ENCODE results near the gene ZNF185. TPM values are rescaled to one million over a fixed set of nuclear protein-coding genes. Genes with fewer than 3 reads are reported as not detected.

The ZNF185 gene
- polyA plus RNA-seq, 1 donor from 2014 or later: 2.8 TPM

GRCh38 chrX:152865232-152865920 lies 32.5 kb upstream of the ZNF185 start:
- Histone ChIP-seq H3K79me2 (replicated peaks; ENCODE audit: insufficient read depth, low read length) (no peaks in the 10 kb centered on the region), H3K36me3 (ENCODE audit: insufficient read depth, low read length) (no peaks in the 10 kb centered on the region), H3K9me3 (ENCODE audit: low read length) (no peaks in the 10 kb centered on the region), H3K27me3 (ENCODE audit: insufficient read depth, low read depth, low read length) (no peaks in the 10 kb centered on the region), H3K9ac (ENCODE audit: low read length) (no peak overlapping the region), H3K4me2 (ENCODE audit: low read length) (no peak overlapping the region), H4K20me1 (ENCODE audit: insufficient read depth) (no peaks in the 10 kb centered on the region), H2AFZ (ENCODE audit: low read depth, low read length) (no peak overlapping the region), H3K27ac (ENCODE audit: low read length) (no peak overlapping the region), H3K4me3 (ENCODE audit: low read length) (no peak overlapping the region), H3K9me2 (ENCODE audit: insufficient read depth, low read length) (no peaks in the 10 kb centered on the region), H3F3A (ENCODE audit: insufficient read depth, low read length, poor library complexity, severe bottlenecking) (no peaks in the 10 kb centered on the region)
- TF ChIP-seq RAD21 (conservative IDR thresholded peaks at IDR 0.05): no peak
- no peak for TF ChIP-seq POLR2AphosphoS5 (IDR thresholded peaks at IDR 0.05)
- no peak for TF ChIP-seq EZH2 (IDR thresholded peaks at IDR 0.05; ENCODE audit: borderline replicate concordance, insufficient read depth, low read length, poor library complexity, severe bottlenecking)
- no peak for TF ChIP-seq REST (IDR thresholded peaks at IDR 0.05; ENCODE audit: borderline replicate concordance)
- TF ChIP-seq CTCF (IDR thresholded peaks at IDR 0.05; ENCODE audit: poor library complexity, severe bottlenecking): no peak
- no peak for TF ChIP-seq EP300 (conservative IDR thresholded peaks at IDR 0.05; ENCODE audit: poor library complexity, severe bottlenecking)
- no peak for TF ChIP-seq SMC3 (conservative IDR thresholded peaks at IDR 0.05; ENCODE audit: poor library complexity)

GRCh38 chrX:152866386-152866785 lies 31.5 kb upstream of the ZNF185 start:
- H3K27me3 ChIP-seq (ENCODE audit: insufficient read depth, low read depth, low read length): no peaks in the 10 kb centered on the region
- H4K20me1 ChIP-seq (ENCODE audit: insufficient read depth): no peaks in the 10 kb centered on the region
- no peaks in the 10 kb centered on the region for H3F3A ChIP-seq (ENCODE audit: insufficient read depth, low read length, poor library complexity, severe bottlenecking)
- H3K9me2 ChIP-seq (ENCODE audit: insufficient read depth, low read length): no peaks in the 10 kb centered on the region
- H3K36me3 ChIP-seq (ENCODE audit: insufficient read depth, low read length): no peaks in the 10 kb centered on the region
- no peak for TF ChIP-seq TAF1 (IDR thresholded peaks at IDR 0.05; ENCODE audit: low read depth)
- TF ChIP-seq CTCF (IDR thresholded peaks at IDR 0.05; ENCODE audit: poor library complexity, severe bottlenecking): no peak
- TF ChIP-seq REST (IDR thresholded peaks at IDR 0.05; ENCODE audit: borderline replicate concordance): no peak
- TF ChIP-seq POLR2AphosphoS5 (IDR thresholded peaks at IDR 0.05): no peak
- TF ChIP-seq SMC3 (conservative IDR thresholded peaks at IDR 0.05; ENCODE audit: poor library complexity): no peak
- no peak for TF ChIP-seq EZH2 (IDR thresholded peaks at IDR 0.05; ENCODE audit: borderline replicate concordance, insufficient read depth, low read length, poor library complexity, severe bottlenecking)
- TF ChIP-seq MXI1 (conservative IDR thresholded peaks at IDR 0.05; ENCODE audit: poor library complexity, severe bottlenecking): no peak
- no peak for TF ChIP-seq EP300 (conservative IDR thresholded peaks at IDR 0.05; ENCODE audit: poor library complexity, severe bottlenecking)
- TF ChIP-seq RAD21 (conservative IDR thresholded peaks at IDR 0.05): no peak
- H3K9ac ChIP-seq (ENCODE audit: low read length): no peak overlapping the region
- no peaks in the 10 kb centered on the region for H3K79me2 ChIP-seq (replicated peaks; ENCODE audit: insufficient read depth, low read length)
- H3K4me2 ChIP-seq (ENCODE audit: low read length): no peak overlapping the region
- H3K9me3 ChIP-seq (ENCODE audit: low read length): no peaks in the 10 kb centered on the region
- H2AFZ ChIP-seq (ENCODE audit: low read depth, low read length): no peak overlapping the region
- H3K27ac ChIP-seq (ENCODE audit: low read length): no peak overlapping the region
- H3K4me3 ChIP-seq (ENCODE audit: low read length): no peak overlapping the region
